Peyer's patch (tissue), 4 donors: ENCODE data around the gene POLA1. TPM values are rescaled to one million over a fixed set of nuclear protein-coding genes. Genes with fewer than 3 reads are reported as not detected.

Experiments
- DNase-seq, 3 donors: peaks; one replicate each; pipeline ENCODE4 v3.0.0-alpha.2; 2017 to 2019
- H3K27ac ChIP-seq, 4 donors: fragments of 200-600 bp; sonication (generic); one replicate each; pipeline ENCODE4 v1.5.1; 2016 to 2019
- H3K27me3 ChIP-seq, 2 donors: fragments of 200-600 bp; sonication (generic); one replicate each; pipeline ENCODE4 v1.5.1; 2019
- H3K36me3 ChIP-seq, 3 donors: fragments of 200-600 bp; sonication (generic); one replicate each; pipeline ENCODE4 v1.5.1; 2016 to 2019
- H3K4me1 ChIP-seq, 4 donors: fragments of 200-600 bp; sonication (generic); one replicate each; pipeline ENCODE4 v1.5.1; 2016 to 2019
- H3K4me3 ChIP-seq, 4 donors: fragments of 200-600 bp; sonication (generic); 1 replicate in 3 of 4; 2 replicates in 1 of 4; pipeline ENCODE4 v1.5.1; 2016 to 2019; ENCODE audit warnings: mild to moderate bottlenecking in 1 of 4
- H3K9me3 ChIP-seq, 4 donors: fragments of 200-600 bp; sonication (generic); one replicate each; pipeline ENCODE4 v1.5.1; 2016 to 2019; ENCODE audit warnings: mild to moderate bottlenecking in 1 of 4
- CTCF ChIP-seq, 6 experiments: fragments of 450-650 bp in 4 of 6; fragments of 200-600 bp in 2 of 6; sonication (generic) in 1 of 6; IDR thresholded peaks; one replicate each; pipeline ENCODE4 v1.5.1; 2017 to 2019; ENCODE audit warnings: antibody characterized with exemption in 6 of 6, mild to moderate bottlenecking in 3 of 6, moderate library complexity in 1 of 6
- POLR2A ChIP-seq, 2 donors: fragments of 450-650 bp; IDR thresholded peaks; one replicate each; pipeline ENCODE4 v1.5.1; 2017; ENCODE audit warnings: antibody characterized with exemption in 2 of 2, mild to moderate bottlenecking in 2 of 2, moderate library complexity in 2 of 2
- total RNA-seq, 4 donors: library from RNA; depleted of rRNA; stranded (reverse); fragments of >200 nt; gene quantifications; one replicate each; pipeline ENCODE4 v1.1.0, GENCODE V29; 2016

Gene POLA1
- total RNA-seq, 4 donors from 2014 or later, result 5.3 to 51.2 (median 9.5) TPM

GRCh38 chrX:24661292-24661691, 32.4 kb upstream of the POLA1 start:
- DNase-seq, result no peak
- Histone ChIP-seq H3K36me3 (no peaks in the 10 kb centered on the region), H3K9me3 (no peaks in the 10 kb centered on the region), H3K27me3 (no peaks in the 10 kb centered on the region), H3K27ac (no peak overlapping the region), H3K4me3 (no peak overlapping the region), H3K4me1 (no peaks in the 10 kb centered on the region)
- TF ChIP-seq CTCF (IDR thresholded peaks at IDR 0.05) (no peak), POLR2A (IDR thresholded peaks at IDR 0.05) (no peak)

GRCh38 chrX:24662352-24662751, 31.4 kb upstream of the POLA1 start:
- no peaks in the 10 kb centered on the region for H3K4me1 ChIP-seq
- H3K36me3 ChIP-seq, result no peaks in the 10 kb centered on the region
- H3K9me3 ChIP-seq, result no peaks in the 10 kb centered on the region
- H3K27me3 ChIP-seq, result no peaks in the 10 kb centered on the region
- no peak overlapping the region for H3K4me3 ChIP-seq
- no peak for DNase-seq
- no peak overlapping the region for H3K27ac ChIP-seq
- TF ChIP-seq CTCF (IDR thresholded peaks at IDR 0.05), result no peak
- no peak for TF ChIP-seq POLR2A (IDR thresholded peaks at IDR 0.05)

- Histone ChIP-seq H3K4me1 (no peaks in the 10 kb centered on the region), H3K9me3 (no peaks in the 10 kb centered on the region), H3K27me3 (no peaks in the 10 kb centered on the region), H3K27ac (no peak overlapping the region), H3K4me3 (no peak overlapping the region), H3K36me3 (no peaks in the 10 kb centered on the region)
- DNase-seq, result no peak
- TF ChIP-seq CTCF (IDR thresholded peaks at IDR 0.05), result no peak
- TF ChIP-seq POLR2A (IDR thresholded peaks at IDR 0.05), result no peak
Measured at GRCh38 chrX:24668111-24668510, 25.6 kb upstream of the POLA1 start.

GRCh38 chrX:24672701-24673190, 21.0 kb upstream of the POLA1 start:
- no peaks in the 10 kb centered on the region for H3K27me3 ChIP-seq
- TF ChIP-seq POLR2A (IDR thresholded peaks at IDR 0.05), result no peak
- TF ChIP-seq CTCF (IDR thresholded peaks at IDR 0.05), result no peak
- no peak for DNase-seq
- no peaks in the 10 kb centered on the region for H3K4me1 ChIP-seq
- H3K9me3 ChIP-seq, result no peaks in the 10 kb centered on the region
- H3K27ac ChIP-seq, result no peak overlapping the region
- H3K4me3 ChIP-seq, result no peak overlapping the region
- H3K36me3 ChIP-seq, result no peaks in the 10 kb centered on the region

- no peaks in the 10 kb centered on the region for H3K9me3 ChIP-seq
- no peaks in the 10 kb centered on the region for H3K36me3 ChIP-seq
- H3K27me3 ChIP-seq, result no peaks in the 10 kb centered on the region
- no peak for TF ChIP-seq POLR2A (IDR thresholded peaks at IDR 0.05)
- TF ChIP-seq CTCF (IDR thresholded peaks at IDR 0.05), result no peak
- no peak for DNase-seq
- H3K4me1 ChIP-seq, result no peaks in the 10 kb centered on the region
- H3K4me3 ChIP-seq, result no peak overlapping the region
- no peak overlapping the region for H3K27ac ChIP-seq
Measured at GRCh38 chrX:24673424-24673823, 20.3 kb upstream of the POLA1 start.
